ENCODE results near the gene CAPZB. TPM values are rescaled to one million over a fixed set of nuclear protein-coding genes. Genes with fewer than 3 reads are reported as not detected.

Gene CAPZB
- total RNA-seq, 1 donor from 2014 or later, result 334 TPM

DNA sequence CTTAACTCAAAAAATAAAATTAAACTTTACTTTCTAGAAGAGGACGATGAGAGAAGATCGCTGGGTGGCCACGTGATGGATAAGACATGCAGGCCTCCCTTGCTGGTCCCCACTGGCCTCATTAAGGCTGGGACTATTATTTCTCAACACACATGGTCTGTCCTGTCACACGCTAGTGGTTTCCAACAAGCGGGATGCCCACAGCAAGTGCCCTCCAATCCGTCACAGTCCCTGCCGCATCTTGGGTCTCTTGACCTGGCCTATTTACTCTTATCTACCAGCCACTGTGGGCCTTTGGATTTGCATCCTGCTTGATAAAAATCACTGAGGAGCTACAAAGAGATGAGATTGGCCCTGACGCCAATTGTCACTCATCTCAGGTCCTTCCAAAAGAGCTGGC is 30.0 kb downstream of the CAPZB start:
- no peaks in the 10 kb centered on the region for H3K9me3 Mint-ChIP-seq
- peaks cover 92% of the 10 kb centered on the region for H3K4me1 Mint-ChIP-seq
- CTCF ChIA-PET, result interaction anchor here (1.3 kb wide), 1 partner anchor 21 kb away, joined by 3 read pairs; no protein-coding TSS in a partner anchor
- no peak for TF ChIP-seq CTCF (IDR thresholded peaks at IDR 0.05)
- DNase-seq (no peak), ATAC-seq (ENCODE audit: low read depth) (no peak)
- POLR2A ChIA-PET, result interaction anchor here (1.3 kb wide), 1 partner anchor 30 kb away, joined by 6 read pairs; the partner anchor contains the start of gene CAPZB
- H3K27me3 Mint-ChIP-seq, result no peaks in the 10 kb centered on the region
- intact Hi-C loops (cut with micrococcal nuclease), result loop anchor here (2.0 kb wide), 1 partner anchor 13 kb away; no protein-coding TSS in a partner anchor
- H3K4me3 Mint-ChIP-seq, result no peak overlapping the region
- peaks cover 18% of the 10 kb centered on the region for H3K36me3 Mint-ChIP-seq (ENCODE audit: low read depth)
- no peak overlapping the region for H3K27ac Mint-ChIP-seq

DNA sequence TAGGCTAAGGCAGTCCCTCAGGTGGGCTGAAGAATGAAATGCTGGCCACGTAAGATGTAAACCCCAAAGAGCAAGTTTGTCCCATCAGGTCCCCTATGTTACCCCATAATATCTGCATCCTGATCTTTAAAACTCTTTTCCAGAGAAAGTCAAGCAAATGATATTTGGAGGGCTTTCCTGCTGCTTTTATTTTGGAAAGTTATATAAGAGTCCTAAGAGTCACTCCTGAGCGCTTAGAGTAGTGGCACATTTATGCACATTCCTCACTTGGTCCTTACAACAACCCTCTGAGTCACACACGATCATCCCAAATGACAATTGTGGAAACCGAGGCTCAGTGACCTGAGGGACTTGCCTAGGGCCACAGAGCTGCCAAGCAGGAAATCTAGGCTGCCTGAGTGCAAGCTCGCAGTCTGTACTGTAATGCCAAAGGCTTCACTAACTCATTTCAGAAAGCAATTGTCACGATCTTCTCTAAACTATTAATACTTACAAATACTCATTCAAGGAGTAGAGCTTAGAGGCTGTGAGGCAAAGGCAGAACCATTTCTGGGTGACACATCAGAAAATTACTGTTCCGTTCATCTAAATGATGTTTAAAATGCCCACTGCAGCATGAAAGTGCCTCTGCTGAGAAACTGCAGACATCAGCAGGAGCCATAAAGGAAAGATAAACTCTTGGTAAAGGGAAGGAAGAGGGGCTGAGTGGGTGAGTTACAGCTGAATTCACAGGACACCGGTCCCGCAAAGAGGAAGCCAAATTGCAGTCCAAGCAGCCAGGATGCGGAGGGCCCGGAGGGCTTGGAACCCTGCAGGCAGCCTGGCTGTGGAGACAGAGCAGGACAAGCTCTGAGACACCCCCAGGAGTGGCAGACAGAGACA is 30.8 kb downstream of the CAPZB start:
- ATAC-seq (ENCODE audit: low read depth) (peak; percentile 54), DNase-seq (no peak)
- H3K36me3 Mint-ChIP-seq (ENCODE audit: low read depth), result peaks cover 18% of the 10 kb centered on the region
- H3K9me3 Mint-ChIP-seq, result no peaks in the 10 kb centered on the region
- H3K27me3 Mint-ChIP-seq, result no peaks in the 10 kb centered on the region
- CTCF ChIA-PET, result interaction anchor here (1.3 kb wide), 1 partner anchor 22 kb away, joined by 3 read pairs; no protein-coding TSS in a partner anchor
- peak overlapping the region; percentile 49 for H3K4me3 Mint-ChIP-seq
- peaks cover 88% of the 10 kb centered on the region for H3K4me1 Mint-ChIP-seq
- no peak for TF ChIP-seq CTCF (IDR thresholded peaks at IDR 0.05)
- intact Hi-C loops (cut with micrococcal nuclease), result loop anchor here (2.0 kb wide), 1 partner anchor 14 kb away; no protein-coding TSS in a partner anchor
- peak overlapping the region; percentile 84 for H3K27ac Mint-ChIP-seq
- POLR2A ChIA-PET, result interaction anchor here (0.7 to 1.3 kb wide), 2 partner anchors 31 to 63 kb away, joined by 3 to 6 read pairs; partner anchors contain the start of gene CAPZB

GRCh38 chr1:19453741-19454201 is 31.6 kb downstream of the CAPZB start:
- POLR2A ChIA-PET, result interaction anchor here (0.7 kb wide), 1 partner anchor 63 kb away, joined by 3 read pairs; no protein-coding TSS in a partner anchor
- DNase-seq (no peak), ATAC-seq (ENCODE audit: low read depth) (peak; percentile 69)
- CTCF ChIA-PET, result no interaction called here
- peak overlapping the region; percentile 47 for H3K27ac Mint-ChIP-seq
- intact Hi-C loops (cut with micrococcal nuclease), result loop anchor here (2.0 kb wide), 1 partner anchor 15 kb away; no protein-coding TSS in a partner anchor
- H3K27me3 Mint-ChIP-seq, result no peaks in the 10 kb centered on the region
- no peak for TF ChIP-seq CTCF (IDR thresholded peaks at IDR 0.05)
- peaks cover 23% of the 10 kb centered on the region for H3K36me3 Mint-ChIP-seq (ENCODE audit: low read depth)
- H3K4me3 Mint-ChIP-seq, result peak overlapping the region; percentile 49
- no peaks in the 10 kb centered on the region for H3K9me3 Mint-ChIP-seq
- H3K4me1 Mint-ChIP-seq, result peaks cover 88% of the 10 kb centered on the region

- Mint-ChIP-seq H3K27ac (no peak overlapping the region), H3K9me3 (no peaks in the 10 kb centered on the region), H3K36me3 (ENCODE audit: low read depth) (peaks cover 31% of the 10 kb centered on the region), H3K4me1 (peaks cover 89% of the 10 kb centered on the region), H3K27me3 (no peaks in the 10 kb centered on the region), H3K4me3 (no peak overlapping the region)
- CTCF ChIA-PET, result no interaction called here
- intact Hi-C loops (cut with micrococcal nuclease), result no loop called here
- no peak for DNase-seq
- TF ChIP-seq CTCF (IDR thresholded peaks at IDR 0.05), result no peak
- POLR2A ChIA-PET, result interaction anchor here (1.4 kb wide), 1 partner anchor 16 kb away, joined by 5 read pairs; no protein-coding TSS in a partner anchor
- ATAC-seq (ENCODE audit: low read depth), result no peak
These were observed 33.1 kb downstream of the CAPZB start for GRCh38 chr1:19452221-19452663.
